Heart left ventricle (tissue), 13 donors: Measurements from ENCODE around the gene TTC27.

Experiments
- POLR2A ChIP-seq, 2 donors: fragments of 450-650 bp; IDR thresholded peaks; one replicate each; pipeline ENCODE4 v1.6.1; 2017; ENCODE audit warnings: antibody characterized with exemption in 2 of 2, mild to moderate bottlenecking in 2 of 2, moderate library complexity in 2 of 2
- TF ChIP-seq, protein P1 (sequence below), 12 donors: fragments of 200-600 bp; sonication (generic) in 4 of 12; IDR thresholded peaks; one replicate each; pipeline versions ENCODE4 v1.5.0 to v1.8.0; 2018 to 2022; ENCODE audit warnings: antibody characterized with exemption in 12 of 12, mild to moderate bottlenecking in 5 of 12
- donor health status: ischemic (EF 13 %, LVEDD 7.1; RV severe dilation, severe dysfunction).
- donor health status: DM: no; HTN: yes; CAD: no.
- donor health status: DM: no; HTN: no; CAD: no.
- donor health status: ischemic (EF 25% LVEDD 6.9; RV normal size, moderate dysfunction).
- donor health status: ischemic (EF 25% LVEDD 5.7; RV mildly dilated, moderate dysfunction).
- donor health status: ischemic (EF 35%, LVEDD 5.7; RV mildly dilated, moderate dysfunction).
- donor health status: nonischemic (EF 11% LVEDD 7.7; RV severe dilation, severe dysfunction).
- donor health status: DM: yes; HTN: yes; CAD: no.
- donor health status: PGD.
- donor health status: ischemic (EF 29% LVEDD 5.4; RV normal size, mild dysfunction).
- donor health status: nonischemic (EF 23%, LVEDD 6.1; RV moderate dilation, normal function).

DNA sequence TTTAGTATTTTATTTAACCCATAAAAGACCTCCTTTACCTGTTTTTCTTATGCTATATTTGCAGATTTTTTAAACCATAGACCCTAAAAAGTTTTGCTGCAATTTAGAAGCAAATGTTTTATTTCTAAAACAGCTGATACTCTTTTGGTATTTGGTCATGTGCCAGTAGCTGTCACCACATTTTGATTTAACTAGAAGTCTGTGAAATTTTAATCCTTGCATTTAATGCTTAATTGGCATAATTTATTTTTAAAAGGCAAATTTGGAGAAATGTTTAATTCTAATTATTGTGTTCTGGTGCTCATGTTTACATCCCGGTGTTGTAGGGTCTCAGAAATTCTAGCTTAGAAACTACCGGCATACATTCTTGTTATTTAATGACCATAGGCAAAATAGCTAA is 111.8 kb downstream of the TTC27 start:
- TF ChIP-seq, protein P1, sequence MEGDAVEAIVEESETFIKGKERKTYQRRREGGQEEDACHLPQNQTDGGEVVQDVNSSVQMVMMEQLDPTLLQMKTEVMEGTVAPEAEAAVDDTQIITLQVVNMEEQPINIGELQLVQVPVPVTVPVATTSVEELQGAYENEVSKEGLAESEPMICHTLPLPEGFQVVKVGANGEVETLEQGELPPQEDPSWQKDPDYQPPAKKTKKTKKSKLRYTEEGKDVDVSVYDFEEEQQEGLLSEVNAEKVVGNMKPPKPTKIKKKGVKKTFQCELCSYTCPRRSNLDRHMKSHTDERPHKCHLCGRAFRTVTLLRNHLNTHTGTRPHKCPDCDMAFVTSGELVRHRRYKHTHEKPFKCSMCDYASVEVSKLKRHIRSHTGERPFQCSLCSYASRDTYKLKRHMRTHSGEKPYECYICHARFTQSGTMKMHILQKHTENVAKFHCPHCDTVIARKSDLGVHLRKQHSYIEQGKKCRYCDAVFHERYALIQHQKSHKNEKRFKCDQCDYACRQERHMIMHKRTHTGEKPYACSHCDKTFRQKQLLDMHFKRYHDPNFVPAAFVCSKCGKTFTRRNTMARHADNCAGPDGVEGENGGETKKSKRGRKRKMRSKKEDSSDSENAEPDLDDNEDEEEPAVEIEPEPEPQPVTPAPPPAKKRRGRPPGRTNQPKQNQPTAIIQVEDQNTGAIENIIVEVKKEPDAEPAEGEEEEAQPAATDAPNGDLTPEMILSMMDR (IDR thresholded peaks at IDR 0.05): no peak
- TF ChIP-seq POLR2A (IDR thresholded peaks at IDR 0.05): no peak
